Stimulated activated CD8-positive, alpha-beta memory T cell treated with anti-CD3 and anti-CD28 coated beads, Interleukin-4, amount 100 ng/mL, for 24 hours (primary cell): Measurements from ENCODE around the gene SSNA1.

Experiments used
- DNase-seq: peaks from one replicate; pipeline ENCODE4 v3.0.0-alpha.2; 2020; ENCODE audit warnings: low read depth

The SSNA1 gene

DNA sequence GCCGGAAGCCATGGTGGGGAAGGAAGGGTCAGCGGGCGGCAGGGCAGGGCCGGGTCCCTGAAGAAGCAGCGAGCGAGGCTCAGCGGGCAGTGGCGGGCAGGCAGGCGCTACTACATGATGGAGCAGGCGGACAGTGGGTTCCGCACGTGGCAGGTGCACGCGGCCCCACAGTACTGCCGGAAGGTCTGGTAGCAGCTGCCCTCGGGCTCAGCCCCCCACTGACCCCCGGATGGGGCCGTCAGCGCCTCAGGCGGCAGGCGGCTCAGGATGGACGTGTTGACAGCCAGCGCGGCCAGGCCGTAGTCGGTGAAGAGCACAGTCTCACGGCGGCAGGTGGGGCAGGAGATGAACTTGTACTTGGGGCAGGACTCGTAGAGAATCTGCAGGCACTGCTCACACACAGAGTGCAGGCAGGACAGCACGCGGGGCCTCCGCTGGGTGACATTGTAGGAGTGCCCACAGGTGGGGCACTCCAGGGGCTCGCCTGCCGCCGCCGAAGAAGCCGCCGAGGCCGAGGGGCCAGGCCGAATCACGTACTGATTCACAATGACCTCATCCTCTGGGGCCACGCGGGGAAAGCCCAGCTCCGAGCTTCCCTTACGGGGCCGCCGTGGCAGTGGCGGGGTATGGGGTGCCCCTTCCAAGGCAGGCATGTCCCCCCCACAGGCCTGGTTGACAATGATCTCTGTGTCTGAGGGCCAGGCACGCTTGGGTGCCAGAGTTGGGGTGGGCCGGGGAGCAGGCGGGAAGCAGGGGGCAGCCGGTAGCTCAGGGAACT lies 32.0 kb downstream of the SSNA1 start:
- DNase-seq, result no peak

DNA sequence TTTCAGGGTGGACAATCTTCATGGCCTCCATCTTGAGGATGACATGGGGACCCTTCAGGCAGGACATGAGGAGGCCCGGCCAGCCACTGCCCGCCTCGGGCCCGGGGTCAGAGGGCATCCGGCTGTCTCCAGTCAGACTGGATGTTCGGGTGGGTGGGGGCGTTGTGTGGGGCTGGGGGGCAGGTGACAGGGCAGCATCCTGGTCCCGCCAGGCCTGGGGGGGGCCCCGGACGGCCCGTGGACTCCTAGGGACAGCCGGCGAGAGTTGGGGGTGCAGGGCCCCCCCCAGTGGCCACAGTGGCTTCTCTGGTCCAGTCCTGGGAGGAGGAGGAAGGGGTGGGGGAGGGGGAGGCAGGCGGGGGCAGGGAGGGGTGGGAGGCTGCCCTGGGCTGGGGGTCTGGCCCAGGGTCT lies 32.6 kb downstream of the SSNA1 start:
- no peak for DNase-seq

DNA sequence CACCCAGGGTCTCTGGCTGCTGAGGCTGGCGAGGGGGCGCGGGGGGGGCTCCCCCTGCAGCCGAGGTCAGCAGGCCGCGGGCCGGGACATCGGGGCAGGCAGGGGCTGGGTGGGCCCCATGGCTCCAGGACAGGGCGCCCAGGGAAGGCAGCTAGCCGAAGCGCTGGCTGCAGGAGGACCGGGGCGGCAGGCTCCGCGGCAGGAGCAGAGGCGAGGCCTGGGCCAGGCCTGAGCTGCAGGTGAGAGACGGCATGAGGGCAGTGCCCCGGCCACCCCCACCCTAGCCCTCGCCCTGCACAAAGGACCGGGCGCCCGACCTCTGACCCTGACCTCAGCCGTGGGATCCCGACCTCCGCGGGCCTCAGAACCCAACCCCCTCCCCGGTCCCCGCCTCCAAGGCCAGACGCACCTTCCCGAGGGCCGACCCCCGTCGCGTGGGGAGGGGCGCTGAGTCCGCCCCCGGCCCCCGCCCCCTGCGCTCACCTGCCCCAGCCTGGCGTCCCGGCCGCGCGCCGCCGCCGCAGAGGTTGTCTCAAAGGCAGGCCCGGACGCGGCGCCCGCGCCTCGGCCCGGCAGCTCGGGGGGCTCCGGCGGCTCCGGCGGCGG lies 33.1 kb downstream of the SSNA1 start:
- no peak for DNase-seq

DNA sequence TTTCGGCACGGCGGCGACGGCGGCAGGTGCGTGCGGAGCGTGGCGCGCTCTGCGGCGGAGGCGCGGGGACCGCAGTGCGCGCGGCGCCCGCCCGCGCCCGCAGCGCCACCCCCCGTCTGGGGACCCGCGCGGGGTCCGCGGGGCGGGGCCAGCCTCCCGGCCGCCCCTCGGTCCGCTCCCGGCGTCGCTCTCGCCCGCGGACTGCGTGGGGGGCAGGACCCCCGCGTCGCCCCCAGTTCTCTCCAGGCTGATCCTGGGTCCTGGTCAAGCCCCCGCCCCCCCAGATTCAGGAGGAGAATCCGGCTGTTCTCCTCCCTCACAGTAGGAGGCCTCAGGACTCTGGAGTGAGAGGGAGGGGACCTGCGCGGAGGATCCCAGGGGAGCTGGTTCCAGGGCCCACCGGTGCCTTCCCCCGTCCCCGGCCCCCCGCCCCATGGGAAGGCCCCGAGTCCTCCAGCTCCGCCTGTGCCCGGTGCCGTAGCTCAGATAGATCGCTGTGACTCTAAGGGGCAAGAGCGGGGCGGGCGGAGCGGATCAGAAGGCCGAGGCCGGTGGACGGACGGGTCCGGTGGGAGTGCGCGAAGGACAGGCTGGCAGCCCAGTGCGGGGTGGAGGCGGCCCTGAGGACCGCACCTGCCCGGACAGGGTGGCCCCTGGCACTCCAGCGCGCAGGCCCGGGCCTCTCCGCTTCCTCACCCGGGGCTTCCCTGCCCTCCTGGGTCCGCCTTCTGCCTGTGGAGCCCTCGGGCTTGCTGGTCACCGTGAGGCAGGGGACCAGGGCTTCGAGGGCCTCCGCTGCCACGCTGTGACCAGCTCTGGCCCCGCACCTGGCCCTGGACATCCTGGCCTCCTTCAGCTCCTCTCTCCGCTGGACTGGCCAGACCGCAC lies 34.0 kb downstream of the SSNA1 start, which contains the start of gene RNF208:
TSS of gene RNF208 (minus strand) at position 51 of the 888 bp plus-strand sequence. CDS start 1,028 bp downstream, outside the sequence.
- no peak for DNase-seq

DNA sequence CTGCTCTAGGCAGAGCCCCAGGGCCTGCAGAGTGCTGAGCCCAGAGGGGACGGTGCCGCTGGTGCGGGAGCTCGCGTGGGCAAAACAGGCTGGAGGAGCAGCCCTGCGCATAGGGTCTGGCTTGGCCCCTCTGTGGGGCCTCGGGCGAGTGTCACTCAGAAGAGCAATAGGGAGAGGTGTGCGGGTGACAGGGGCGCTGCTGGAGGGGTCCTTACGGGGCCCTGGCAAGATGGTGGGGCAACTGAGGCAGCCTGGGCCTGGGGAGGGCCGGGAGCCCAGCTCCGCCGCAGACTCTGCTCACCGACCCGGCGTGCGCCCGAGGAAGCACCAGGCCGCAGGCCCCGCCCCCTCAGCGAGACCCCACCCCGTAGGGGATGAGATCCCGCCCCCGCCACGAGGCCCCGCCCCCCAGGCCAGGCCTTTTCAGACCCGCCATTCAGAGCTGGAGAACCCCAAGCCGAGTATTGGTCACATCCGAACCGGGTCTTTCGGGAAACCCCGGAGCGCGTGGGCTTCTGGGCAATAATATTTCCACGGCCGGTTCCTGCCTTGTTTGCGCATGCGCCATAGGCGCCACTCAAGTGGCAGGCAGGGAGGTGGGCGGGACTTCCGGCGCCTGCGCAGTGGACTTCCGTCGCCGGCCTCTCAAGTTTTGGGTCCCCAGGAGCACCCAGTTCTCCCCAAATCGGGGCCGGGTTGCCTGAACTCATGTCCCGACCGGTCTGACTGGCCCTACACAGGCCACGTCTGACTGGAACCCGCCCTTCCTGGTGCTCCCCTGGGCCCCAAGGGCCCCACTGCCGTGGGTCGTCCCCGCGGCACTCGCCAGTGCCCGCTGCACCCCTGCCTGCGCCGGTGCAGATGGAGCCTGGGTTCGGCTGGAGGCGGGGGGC lies 34.8 kb downstream of the SSNA1 start:
- peak; percentile 97 for DNase-seq

DNA sequence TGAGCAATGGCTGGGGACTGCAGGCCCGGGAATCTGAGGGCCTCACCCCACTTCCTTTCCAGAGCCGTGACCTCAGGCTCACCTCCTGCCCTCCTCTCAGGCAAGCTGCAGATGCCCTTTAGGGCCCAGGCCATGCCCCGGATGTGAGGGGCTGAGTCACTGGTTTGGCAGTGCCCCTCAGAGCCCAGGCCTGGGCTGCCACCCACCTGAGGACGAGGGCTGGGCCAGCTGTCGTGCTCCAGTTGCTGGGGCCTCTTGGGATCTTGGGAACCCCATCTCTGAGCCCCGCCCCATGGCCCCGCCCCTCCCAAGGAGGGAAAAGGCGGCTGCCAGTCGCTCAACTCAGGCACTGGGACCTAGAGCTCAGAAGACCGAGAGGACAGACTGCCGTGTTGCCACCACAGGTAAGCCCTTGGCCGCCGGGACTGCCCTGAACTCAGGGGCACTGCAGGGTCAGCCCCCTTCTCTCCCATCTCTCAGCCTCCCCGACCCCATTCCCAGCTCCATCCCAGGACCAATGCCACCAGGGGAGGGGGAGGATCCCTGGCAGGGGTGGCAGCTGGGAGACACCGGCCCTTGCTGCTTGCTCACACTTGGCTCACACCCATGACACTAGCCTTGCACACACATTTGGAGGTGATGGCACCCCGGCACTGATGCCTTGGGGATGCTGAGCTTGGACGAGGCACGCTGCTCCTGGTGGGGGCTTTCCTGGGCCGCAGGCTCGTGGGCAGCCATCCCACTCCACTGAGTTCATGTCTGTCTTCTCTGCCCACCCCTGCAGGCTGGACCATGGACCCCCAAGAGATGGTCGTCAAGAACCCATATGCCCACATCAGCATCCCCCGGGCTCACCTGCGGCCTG lies 36.6 kb downstream of the SSNA1 start, which contains the start of gene CYSRT1:
TSS of gene CYSRT1 (plus strand) at position 345 of the 865 bp plus-strand sequence. CDS start at position 793, 448 bp downstream.
- no peak for DNase-seq

DNA sequence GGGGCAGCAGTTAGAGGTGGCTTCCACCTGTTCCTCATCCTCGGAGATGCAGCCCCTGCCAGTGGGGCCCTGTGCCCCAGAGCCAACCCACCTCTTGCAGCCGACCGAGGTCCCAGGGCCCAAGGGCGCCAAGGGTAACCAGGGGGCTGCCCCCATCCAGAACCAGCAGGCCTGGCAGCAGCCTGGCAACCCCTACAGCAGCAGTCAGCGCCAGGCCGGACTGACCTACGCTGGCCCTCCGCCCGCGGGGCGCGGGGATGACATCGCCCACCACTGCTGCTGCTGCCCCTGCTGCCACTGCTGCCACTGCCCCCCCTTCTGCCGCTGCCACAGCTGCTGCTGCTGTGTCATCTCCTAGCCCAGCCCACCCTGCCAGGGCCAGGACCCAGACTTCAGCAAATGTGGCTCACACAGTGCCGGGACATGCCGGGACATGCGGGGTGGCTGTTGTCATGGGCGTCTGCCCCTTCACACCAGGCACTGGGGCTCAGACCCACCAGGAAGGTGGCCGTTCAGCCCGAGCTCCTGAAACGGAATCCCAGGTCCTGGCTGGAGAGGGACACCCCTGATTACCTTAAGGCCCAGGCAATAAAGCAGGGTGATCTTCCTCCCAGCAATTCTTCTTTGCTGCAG lies 37.3 kb downstream of the SSNA1 start:
- no peak for DNase-seq

DNA sequence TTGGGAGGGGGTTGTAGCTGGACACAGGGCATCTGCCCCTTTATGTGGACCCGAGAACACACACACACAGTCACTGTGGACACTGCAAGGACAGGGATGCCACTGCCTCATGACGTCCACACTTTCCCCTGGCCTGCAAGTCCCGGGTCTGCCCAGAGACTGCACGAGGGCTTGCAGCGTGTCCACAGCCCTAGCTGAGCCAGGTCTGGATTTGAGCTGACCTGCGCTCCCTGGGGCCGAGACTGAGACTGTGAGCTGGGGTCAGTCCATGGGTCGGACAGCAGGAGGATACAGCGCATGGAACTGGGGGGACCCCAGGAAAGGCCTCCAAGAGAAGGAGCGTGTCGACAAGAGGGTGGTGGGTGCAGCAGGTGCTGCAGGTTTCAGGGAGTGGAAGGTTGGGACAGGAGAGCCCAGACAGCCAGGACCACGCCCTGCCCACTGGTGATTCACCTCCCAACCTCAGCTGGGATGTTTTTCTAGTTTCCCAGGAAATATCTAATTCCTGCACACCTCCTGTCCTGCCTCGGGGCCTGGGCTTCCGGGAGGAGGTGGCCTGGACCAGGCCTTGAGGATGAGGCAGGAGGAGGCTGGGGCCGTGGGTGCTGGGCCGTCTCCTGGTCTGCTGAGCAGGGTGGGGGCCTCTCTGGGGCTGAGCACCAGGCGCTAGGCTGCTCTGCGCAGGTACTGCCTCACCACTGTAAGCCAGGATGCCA lies 38.0 kb downstream of the SSNA1 start:
- DNase-seq, result no peak

DNA sequence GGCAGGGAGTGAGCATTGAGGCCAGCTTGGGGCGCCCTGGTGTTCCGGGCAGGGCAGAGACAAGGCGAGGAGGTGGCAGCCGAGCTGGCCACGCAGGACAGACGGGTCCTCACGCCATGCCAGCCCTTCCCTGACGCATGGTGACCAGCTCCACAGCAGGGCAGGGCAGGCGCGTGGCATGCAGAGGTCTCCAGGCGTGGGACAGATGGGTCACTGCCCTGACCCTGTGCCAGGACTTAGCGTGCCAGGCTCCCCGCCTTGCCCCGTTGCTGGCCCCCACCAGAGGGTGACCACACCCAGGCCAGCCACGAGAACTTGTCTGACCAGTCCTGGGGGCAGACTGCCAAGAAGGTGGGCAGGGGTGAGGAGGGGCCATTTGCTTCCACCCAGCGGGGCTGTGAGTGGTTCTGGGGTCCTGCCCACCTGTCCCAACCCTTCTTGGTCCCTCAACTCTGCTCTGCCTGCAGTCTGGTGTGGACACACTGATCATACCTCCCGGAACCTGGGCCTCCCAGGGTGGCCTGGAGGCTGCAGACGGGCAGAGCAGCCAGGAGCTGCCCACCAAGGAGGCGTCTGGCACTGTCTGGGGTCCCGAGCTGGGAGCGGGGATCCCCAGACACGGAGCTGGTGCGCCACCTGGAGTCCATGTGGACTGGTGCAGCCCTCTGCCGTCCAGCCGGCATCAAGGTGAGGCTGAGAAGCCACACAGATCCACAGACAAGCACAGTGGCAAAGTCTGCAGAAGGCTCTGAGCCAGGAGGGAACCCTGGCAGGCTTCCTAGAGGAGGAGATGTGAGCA lies 38.8 kb downstream of the SSNA1 start, which contains the start of gene RNF224:
TSS of gene RNF224 (plus strand) at position 449 of the 799 bp plus-strand sequence. CDS start 834 bp downstream, outside the sequence.
- peak; percentile 75 for DNase-seq

DNA sequence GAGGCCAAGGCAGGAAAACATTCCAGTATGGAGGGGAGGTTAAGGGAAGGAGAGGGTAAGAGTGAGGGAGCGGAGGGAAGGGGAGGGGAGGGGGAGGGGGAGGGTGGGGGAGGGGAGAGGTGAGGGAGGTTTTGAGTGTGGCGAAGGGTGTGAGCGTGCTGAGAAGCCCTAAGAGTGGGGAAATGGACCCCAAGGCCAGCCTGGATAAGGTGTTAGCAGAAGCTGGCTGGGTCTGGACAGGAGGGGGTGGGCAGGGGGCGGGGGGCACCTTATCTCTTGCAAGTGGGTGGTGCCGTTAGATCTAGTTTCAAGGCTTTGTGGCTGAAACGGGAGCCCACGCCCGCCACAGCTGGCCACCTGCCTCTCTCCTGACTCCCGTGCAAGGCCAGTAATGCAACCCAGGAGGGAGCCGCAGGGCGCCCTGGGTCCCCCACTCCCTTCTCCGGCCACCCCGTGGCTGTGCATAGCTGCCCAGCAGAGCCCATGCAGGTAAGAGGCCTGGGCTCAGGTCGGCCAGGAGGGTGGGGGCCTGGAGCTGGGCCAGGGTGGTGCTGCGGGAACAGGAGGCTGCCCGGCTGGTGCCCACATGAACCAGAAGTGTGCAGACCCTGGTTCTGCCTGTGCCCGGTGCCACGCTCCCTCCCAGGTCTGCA lies 39.5 kb downstream of the SSNA1 start:
- DNase-seq, result no peak

DNA sequence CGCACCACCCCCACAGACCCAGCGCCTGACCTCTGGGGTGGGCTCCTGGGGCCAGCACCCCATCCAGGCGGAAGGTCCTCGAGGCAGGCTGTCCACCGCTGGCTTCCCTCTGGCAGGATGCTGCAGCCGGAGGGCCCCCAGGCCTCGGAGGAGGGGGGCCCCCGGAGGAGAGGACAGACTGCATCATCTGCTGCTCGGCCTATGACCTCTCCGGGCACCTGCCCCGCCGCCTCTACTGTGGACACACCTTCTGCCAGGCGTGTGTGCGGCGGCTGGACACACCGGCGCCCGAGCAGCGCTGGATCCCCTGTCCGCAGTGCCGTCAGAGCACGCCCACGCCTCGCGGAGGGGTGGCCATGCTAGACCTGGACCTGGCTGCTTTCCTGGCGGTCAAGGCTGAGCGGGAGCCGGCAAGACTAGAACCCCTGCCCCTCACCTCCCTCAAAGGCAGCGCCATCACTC lies 40.1 kb downstream of the SSNA1 start:
- no peak for DNase-seq

DNA sequence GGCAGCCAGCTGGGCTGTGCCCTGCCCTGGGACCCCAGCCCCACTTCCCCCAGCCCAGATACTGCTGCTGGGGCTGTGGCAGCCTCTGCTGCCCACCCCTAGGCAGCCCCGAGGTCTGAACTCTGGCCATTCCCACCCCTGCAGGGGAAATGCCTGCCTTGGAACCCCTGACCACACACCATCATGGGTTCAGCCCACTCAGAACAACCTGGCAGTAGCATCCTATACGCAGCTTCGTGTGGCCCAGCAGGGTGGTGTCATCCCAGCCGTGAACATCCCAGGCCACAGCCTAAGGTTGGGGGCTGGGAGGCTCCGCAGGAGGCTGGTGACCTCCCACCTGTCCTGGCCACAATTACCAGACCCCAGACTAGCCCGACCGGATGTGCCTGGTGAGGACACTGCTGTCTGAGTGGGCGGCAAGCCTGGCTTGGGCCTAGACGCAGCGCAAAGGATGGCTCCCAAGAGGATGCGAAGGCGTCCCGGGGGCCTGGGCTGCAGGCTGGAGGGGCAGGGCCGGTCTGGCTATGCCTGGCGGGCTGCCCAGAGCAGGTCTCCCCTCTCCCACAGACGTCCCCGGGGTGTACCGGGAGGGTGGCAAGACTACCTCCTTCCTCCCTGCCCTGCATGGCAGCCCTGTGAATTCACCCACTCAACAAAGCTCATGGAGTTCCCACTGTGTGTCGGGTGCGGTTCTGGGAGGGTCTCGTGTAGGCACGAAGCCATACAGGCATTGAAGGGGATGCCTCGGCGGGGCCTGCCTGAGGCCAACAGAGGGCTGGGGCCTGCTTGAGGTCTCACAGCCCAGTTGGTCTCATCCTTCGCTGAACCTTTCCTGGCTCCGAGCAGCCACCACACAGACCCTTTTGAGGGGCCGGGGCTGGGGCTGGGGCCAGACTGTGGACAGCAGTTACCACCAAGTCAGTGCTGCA lies 40.8 kb downstream of the SSNA1 start:
- DNase-seq, result no peak

DNA sequence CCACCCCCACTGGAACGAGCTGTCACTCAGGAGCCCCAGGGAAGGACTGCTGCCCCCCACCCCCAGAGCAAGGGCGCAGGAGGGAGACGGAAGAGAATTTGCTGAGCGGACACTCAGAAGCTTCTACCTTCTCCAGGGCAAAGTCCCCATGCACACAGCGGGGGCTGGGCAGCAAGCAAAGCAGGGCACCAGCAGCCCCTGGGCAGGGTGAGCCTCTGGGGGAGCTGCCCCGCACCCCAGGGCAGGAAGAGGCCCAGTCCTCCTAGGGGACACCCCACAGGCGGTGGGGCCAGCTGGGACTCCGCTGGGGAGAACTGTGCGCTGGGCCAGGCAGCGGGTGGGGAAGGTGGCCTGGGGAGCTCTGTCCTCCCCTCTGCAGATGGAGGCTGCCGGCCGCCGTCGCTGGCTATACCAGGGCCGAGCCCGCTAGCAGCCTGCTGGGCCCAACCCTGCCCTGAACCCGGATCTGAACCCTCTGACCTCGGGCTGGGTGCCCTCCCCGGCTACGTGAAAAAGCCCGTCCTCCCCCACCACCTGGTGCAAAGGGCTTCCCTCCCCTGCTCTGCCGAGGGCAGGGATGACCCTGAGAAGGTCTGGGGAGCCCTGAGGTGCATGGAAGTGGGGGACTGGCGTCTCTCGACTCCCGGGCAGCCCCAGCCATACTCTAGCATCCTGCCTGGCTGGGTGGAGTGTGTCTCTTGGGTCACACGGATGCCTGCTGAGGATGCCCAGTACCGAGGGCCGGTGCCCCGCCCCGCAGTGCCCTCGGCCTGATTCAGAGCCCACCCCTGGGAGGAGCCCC lies 41.6 kb downstream of the SSNA1 start:
- no peak for DNase-seq

DNA sequence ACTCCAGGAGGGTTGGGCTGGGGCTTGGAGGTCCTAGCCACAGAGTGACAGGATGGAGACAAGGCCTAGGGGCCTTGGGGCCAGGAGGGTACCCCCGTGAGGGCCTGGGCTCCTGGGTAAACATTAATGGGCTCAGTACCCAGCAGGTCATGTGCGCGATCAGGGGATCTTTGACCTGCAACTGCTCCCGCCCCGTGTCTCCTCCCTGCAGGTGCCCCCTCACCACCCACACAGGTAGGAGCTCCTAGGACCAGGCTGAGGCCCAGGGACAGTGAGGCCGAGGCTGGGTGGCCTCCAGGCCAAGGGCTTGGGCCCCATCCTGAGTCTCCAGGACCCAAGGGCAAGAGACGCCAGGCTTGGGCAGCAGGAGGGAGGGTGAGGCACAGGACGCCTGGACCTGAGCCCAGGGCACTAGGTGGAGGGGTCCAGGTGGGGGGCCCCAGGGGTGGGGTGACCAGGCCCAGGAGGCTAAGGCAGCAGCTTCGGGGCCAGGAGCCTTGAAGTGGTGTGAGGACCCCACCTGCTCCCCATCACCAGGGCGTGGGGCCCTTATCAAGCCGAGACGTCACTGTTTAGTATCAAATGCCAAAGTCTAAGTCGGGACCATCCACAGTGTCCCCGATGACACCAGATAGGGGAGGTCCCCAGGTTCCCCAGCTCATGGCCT lies 42.4 kb downstream of the SSNA1 start, which contains the start of gene SLC34A3:
TSS of gene SLC34A3 (plus strand) at position 197 of the 667 bp plus-strand sequence. CDS start 802 bp downstream, outside the sequence.
- no peak for DNase-seq
